Natural killer cell (primary cell): ENCODE data around the gene FXR1. TPM values are rescaled to one million over a fixed set of nuclear protein-coding genes. Genes with fewer than 3 reads are reported as not detected.
"Not testable (repeated sequence)": the region's sequence is repeated elsewhere in the genome, so short reads cannot be mapped to it uniquely, and the experiment has no call there.

Experiments used
- ATAC-seq, 3 donors: fragments of 150-1000 bp in 2 of 3; fragments of 200-7000 bp in 1 of 3; cut with Tn5 transposase; 1 replicate in 1 of 3; 2 replicates in 2 of 3; pipeline ENCODE4 v1.10.0; 2021; ENCODE audit warnings: mild to moderate bottlenecking in 2 of 3, moderate library complexity in 2 of 3
- DNase-seq, 2 donors: peaks; one replicate each; pipeline versions ENCODE4 v3.0.0 to v3.0.0-alpha.2; 2013 to 2021; ENCODE audit warnings: mixed read lengths in 1 of 2
- H3K27ac ChIP-seq: one replicate; pipeline ENCODE4 v1.5.1; 2013; ENCODE audit warnings: mild to moderate bottlenecking, low read length
- H3K27me3 ChIP-seq: one replicate; pipeline ENCODE4 v1.6.1; 2013; ENCODE audit warnings: low read length; ENCODE audit not compliant: control insufficient read depth, insufficient read depth
- H3K36me3 ChIP-seq: one replicate; pipeline ENCODE4 v1.6.1; 2013; ENCODE audit warnings: low read length; ENCODE audit not compliant: control insufficient read depth, insufficient read depth
- H3K4me1 ChIP-seq: one replicate; pipeline ENCODE4 v1.6.1; 2013; ENCODE audit warnings: low read length; ENCODE audit not compliant: control insufficient read depth, insufficient read depth
- H3K4me3 ChIP-seq: one replicate; pipeline ENCODE4 v1.5.1; 2013; ENCODE audit warnings: low read length
- H3K9me3 ChIP-seq: one replicate; pipeline ENCODE4 v1.6.1; 2013; ENCODE audit warnings: low read length; ENCODE audit not compliant: control insufficient read depth, insufficient read depth
- H3K27ac Mint-ChIP-seq, 2 donors: one replicate each; pipeline ENCODE4 v1.8.0; 2022; ENCODE audit warnings: mild to moderate bottlenecking in 2 of 2, mixed read lengths in 2 of 2, moderate library complexity in 1 of 2
- H3K27me3 Mint-ChIP-seq, 2 donors: one replicate each; pipeline ENCODE4 v1.8.0; 2022; ENCODE audit warnings: low read depth in 2 of 2, mixed read lengths in 2 of 2
- H3K36me3 Mint-ChIP-seq: one replicate; pipeline ENCODE4 v1.8.0; 2022; ENCODE audit warnings: mixed read lengths
- H3K4me1 Mint-ChIP-seq, 2 donors: one replicate each; pipeline ENCODE4 v1.8.0; 2022; ENCODE audit warnings: mixed read lengths in 2 of 2
- H3K4me3 Mint-ChIP-seq: one replicate; pipeline ENCODE4 v1.8.0; 2022; ENCODE audit warnings: mild to moderate bottlenecking, moderate library complexity, mixed read lengths
- H3K9me3 Mint-ChIP-seq, 2 donors: one replicate each; pipeline ENCODE4 v1.8.0; 2022; ENCODE audit warnings: mixed read lengths in 2 of 2
- whole genome bisulfite sequencing: methylation state at CpG from one replicate; pipeline ENCODE4 v1.1.7; 2013; ENCODE audit warnings: missing lambda C conversion rate; ENCODE audit not compliant: insufficient coverage; 5-methylcytosine and 5-hydroxymethylcytosine counted together
- intact Hi-C: fragments of 100-400 bp; cut with micrococcal nuclease; formaldehyde crosslinking; loops from one replicate; pipeline ENCODE4 v1.14.2; 2022
- total RNA-seq, 4 donors: library from RNA; stranded (reverse); fragments of 120-200 nt in 1 of 4; gene quantifications; one replicate each; pipeline versions ENCODE4 v1.2.3 to v1.2.4, GENCODE V29; 2013 to 2022
- TF ChIP-seq, protein P1 (sequence below): fragments of 200-600 bp; IDR thresholded peaks from one replicate; pipeline ENCODE4 v1.8.0; 2022; ENCODE audit warnings: antibody characterized with exemption

FXR1 gene
- total RNA-seq, 3 donors from 2014 or later (not counting 1 experiment from before 2014, with no cell fraction given) = 135 to 149 (median 148) TPM

DNA sequence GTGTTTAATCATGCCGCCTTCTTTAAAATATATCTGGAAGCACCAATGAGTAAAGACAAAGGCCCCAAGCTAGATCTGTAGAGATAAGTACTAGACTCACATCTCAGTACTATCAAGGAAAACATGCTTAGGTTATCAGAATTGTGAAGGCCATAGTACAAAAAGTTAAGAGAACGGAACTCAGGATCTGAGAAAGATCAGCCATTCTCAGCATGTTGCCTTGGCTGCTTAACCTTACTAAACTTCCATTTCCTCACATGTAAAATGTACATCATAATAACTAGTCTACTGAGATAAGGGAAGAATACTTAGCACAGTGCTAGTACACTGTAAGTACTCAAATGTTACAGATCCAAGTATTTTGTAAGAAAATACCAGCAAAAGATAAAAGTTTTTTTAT is 69.4 kb downstream of the FXR1 start:
- peak overlapping the region; percentile 35 to 50 for H3K27ac Mint-ChIP-seq
- no peaks in the 10 kb centered on the region for H3K9me3 Mint-ChIP-seq
- peaks cover 36% of the 10 kb centered on the region for H3K36me3 ChIP-seq
- H3K27ac ChIP-seq = no peak overlapping the region
- no peaks in the 10 kb centered on the region for H3K27me3 ChIP-seq
- H3K4me1 Mint-ChIP-seq = no peaks in the 10 kb centered on the region
- no peaks in the 10 kb centered on the region for H3K27me3 Mint-ChIP-seq
- intact Hi-C loops = no loop called here
- WGBS = 100% methylated on average over 2 of the region's 2 CpGs
- no peak overlapping the region for H3K4me3 ChIP-seq
- H3K4me3 Mint-ChIP-seq = no peak overlapping the region
- H3K9me3 ChIP-seq = no peaks in the 10 kb centered on the region
- no peaks in the 10 kb centered on the region for H3K36me3 Mint-ChIP-seq
- ATAC-seq (no peak), DNase-seq (no peak)
- no peaks in the 10 kb centered on the region for H3K4me1 ChIP-seq
- TF ChIP-seq, protein P1, sequence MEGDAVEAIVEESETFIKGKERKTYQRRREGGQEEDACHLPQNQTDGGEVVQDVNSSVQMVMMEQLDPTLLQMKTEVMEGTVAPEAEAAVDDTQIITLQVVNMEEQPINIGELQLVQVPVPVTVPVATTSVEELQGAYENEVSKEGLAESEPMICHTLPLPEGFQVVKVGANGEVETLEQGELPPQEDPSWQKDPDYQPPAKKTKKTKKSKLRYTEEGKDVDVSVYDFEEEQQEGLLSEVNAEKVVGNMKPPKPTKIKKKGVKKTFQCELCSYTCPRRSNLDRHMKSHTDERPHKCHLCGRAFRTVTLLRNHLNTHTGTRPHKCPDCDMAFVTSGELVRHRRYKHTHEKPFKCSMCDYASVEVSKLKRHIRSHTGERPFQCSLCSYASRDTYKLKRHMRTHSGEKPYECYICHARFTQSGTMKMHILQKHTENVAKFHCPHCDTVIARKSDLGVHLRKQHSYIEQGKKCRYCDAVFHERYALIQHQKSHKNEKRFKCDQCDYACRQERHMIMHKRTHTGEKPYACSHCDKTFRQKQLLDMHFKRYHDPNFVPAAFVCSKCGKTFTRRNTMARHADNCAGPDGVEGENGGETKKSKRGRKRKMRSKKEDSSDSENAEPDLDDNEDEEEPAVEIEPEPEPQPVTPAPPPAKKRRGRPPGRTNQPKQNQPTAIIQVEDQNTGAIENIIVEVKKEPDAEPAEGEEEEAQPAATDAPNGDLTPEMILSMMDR = no peak

DNA sequence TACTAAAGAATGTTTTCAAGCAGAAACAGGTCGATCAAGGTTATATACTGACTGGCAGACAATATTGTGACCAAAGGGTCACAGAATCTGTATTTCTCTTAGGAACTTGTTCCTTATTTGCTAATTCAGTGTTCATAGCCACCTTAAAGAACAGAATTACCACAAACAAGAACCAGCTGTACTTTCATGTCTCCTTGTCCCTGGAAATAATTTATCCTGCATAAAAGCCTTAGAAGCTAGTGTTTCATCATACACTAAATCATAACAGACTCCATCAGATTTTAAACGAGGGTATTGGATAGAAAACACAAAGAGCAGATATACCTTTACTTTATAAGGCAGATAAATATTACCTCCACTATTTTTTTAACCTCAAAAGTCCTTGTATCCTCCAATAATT is 70.7 kb downstream of the FXR1 start:
- H3K36me3 ChIP-seq = peaks cover 42% of the 10 kb centered on the region

DNA sequence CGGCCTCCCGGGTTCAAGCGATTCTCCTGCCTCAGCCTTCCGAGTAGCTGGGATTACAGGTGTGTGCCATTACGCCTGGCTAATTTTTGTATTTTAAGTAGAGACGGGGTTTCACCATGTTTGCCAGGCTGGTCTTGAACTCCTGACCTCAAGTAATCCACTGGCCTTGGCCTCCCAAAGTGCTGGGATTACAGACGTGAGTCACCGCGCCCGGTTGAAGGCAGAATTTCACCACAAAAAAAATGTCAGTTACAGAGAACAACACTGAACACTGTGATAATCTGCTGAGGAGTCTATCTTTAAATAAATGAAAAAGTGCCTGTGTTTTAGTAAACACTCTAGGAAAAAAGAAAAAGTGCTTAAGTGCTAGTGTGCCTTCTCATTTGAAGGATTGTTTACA is 73.9 kb downstream of the FXR1 start:
- H3K9me3 Mint-ChIP-seq, H3K36me3 Mint-ChIP-seq, H3K27ac ChIP-seq, H3K27me3 ChIP-seq, intact Hi-C loops, DNase-seq, H3K27ac Mint-ChIP-seq, H3K4me1 ChIP-seq, ATAC-seq, H3K9me3 ChIP-seq, H3K4me3 ChIP-seq, H3K27me3 Mint-ChIP-seq, H3K4me3 Mint-ChIP-seq: not testable (repeated sequence)
- WGBS = 98% methylated on average over 10 of the region's 10 CpGs
- peaks cover 25 to 26% of the 10 kb centered on the region in 2 donors for H3K4me1 Mint-ChIP-seq
- peaks cover 31% of the 10 kb centered on the region for H3K36me3 ChIP-seq

More for the DNA sequence above, 70.7 kb downstream of the FXR1 start:
- H3K36me3 Mint-ChIP-seq = no peaks in the 10 kb centered on the region
- DNase-seq (no peak), ATAC-seq (no peak)
- intact Hi-C loops = no loop called here
- H3K9me3 ChIP-seq = no peaks in the 10 kb centered on the region
- H3K4me1 ChIP-seq = no peaks in the 10 kb centered on the region
- H3K27ac Mint-ChIP-seq = peak overlapping the region; percentile 35 to 47
- no peak overlapping the region for H3K27ac ChIP-seq
- no peak overlapping the region for H3K4me3 Mint-ChIP-seq
- no peaks in the 10 kb centered on the region for H3K27me3 Mint-ChIP-seq
- H3K4me1 Mint-ChIP-seq = peaks cover 9 to 10% of the 10 kb centered on the region in 2 donors
- TF ChIP-seq, protein P1 = no peak
- WGBS = 95% methylated on average over 1 of the region's 2 CpGs
- H3K27me3 ChIP-seq = no peaks in the 10 kb centered on the region
- H3K4me3 ChIP-seq = no peak overlapping the region
- H3K9me3 Mint-ChIP-seq = no peaks in the 10 kb centered on the region

DNA sequence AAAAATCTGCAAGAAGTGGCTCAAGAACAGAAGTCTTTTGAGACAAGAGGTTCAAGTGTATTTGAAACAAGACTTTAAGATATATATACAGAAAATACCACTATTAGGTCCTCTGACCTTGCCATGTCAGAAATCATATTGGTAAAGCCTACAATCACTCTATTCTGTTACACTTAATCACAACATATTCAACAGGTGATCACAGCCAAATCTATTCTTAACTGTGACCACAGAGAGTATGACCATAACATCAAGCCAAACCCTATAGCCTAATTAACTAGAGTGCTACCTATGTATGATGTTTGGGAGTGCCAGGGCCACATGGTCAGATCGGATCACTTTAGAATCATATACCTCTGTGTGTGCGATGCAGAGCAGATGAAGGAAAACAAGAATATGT is 74.9 kb downstream of the FXR1 start:
- DNase-seq (no peak), ATAC-seq (no peak)
- Histone ChIP-seq H3K9me3 (no peaks in the 10 kb centered on the region), H3K4me1 (peaks cover 7% of the 10 kb centered on the region), H3K27me3 (no peaks in the 10 kb centered on the region), H3K4me3 (no peak overlapping the region), H3K36me3 (peaks cover 31% of the 10 kb centered on the region), H3K27ac (no peak overlapping the region)
- Mint-ChIP-seq H3K4me1 (peaks cover 25 to 26% of the 10 kb centered on the region in 2 donors), H3K4me3 (peak overlapping the region; percentile 60), H3K27me3 (no peaks in the 10 kb centered on the region), H3K9me3 (no peaks in the 10 kb centered on the region), H3K36me3 (no peaks in the 10 kb centered on the region), H3K27ac (peak overlapping the region in 1 of 2 donors; percentile 89)
- intact Hi-C loops = no loop called here
- TF ChIP-seq, protein P1 = no peak
- 100% methylated on average over 2 of the region's 2 CpGs for WGBS
